Breast epithelium (tissue), 3 donors: ENCODE measurements around the gene SH2D3C.

Experiments used
- CTCF ChIP-seq, 3 donors: fragments of 450-650 bp; IDR thresholded peaks; one replicate each; pipeline ENCODE4 v1.5.1; 2016 to 2017; ENCODE audit warnings: antibody characterized with exemption in 3 of 3, mild to moderate bottlenecking in 3 of 3, moderate library complexity in 3 of 3
- POLR2AphosphoS5 ChIP-seq, 3 donors: sonication (generic); formaldehyde crosslinking; IDR thresholded peaks; one replicate each; pipeline ENCODE4 v1.6.1; 2017; ENCODE audit warnings: antibody characterized with exemption in 3 of 3

- no peak for TF ChIP-seq CTCF (IDR thresholded peaks at IDR 0.05)
- TF ChIP-seq POLR2AphosphoS5 (IDR thresholded peaks at IDR 0.05): no peak
Observed at GRCh38 chr9:127724012-127724411, 54.5 kb downstream of the SH2D3C start.
